ENCODE data around the gene TRIM27.

DNA sequence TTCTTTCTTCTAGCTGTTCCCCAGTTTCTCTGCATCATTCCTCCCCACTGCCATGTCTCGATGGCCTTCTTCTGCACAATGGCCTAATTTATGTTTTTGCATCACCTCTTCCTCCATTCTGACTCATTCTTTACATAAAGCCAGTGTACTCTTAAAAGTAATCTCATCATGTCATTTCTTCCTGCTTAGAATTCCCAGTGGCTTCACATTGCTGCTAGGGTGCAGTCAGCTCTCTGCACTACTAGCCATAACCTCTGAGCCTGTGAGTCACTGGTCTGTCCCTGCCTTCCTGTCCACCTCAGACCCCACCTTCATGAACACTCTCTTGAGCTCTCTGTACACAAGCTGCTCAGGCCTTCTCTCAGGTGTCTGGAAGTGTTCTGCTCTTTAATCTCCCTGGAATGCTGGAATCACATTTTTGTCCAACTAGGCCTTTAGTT, 24.1 kb upstream of the TRIM27 start:
- no peak for TF ChIP-seq TAF1 (IDR thresholded peaks at IDR 0.05; ENCODE audit: borderline replicate concordance, insufficient read depth, low read length)
- TF ChIP-seq POLR2AphosphoS5 (IDR thresholded peaks at IDR 0.05; ENCODE audit: low read depth, low read length) = no peak
- TF ChIP-seq, protein P1, sequence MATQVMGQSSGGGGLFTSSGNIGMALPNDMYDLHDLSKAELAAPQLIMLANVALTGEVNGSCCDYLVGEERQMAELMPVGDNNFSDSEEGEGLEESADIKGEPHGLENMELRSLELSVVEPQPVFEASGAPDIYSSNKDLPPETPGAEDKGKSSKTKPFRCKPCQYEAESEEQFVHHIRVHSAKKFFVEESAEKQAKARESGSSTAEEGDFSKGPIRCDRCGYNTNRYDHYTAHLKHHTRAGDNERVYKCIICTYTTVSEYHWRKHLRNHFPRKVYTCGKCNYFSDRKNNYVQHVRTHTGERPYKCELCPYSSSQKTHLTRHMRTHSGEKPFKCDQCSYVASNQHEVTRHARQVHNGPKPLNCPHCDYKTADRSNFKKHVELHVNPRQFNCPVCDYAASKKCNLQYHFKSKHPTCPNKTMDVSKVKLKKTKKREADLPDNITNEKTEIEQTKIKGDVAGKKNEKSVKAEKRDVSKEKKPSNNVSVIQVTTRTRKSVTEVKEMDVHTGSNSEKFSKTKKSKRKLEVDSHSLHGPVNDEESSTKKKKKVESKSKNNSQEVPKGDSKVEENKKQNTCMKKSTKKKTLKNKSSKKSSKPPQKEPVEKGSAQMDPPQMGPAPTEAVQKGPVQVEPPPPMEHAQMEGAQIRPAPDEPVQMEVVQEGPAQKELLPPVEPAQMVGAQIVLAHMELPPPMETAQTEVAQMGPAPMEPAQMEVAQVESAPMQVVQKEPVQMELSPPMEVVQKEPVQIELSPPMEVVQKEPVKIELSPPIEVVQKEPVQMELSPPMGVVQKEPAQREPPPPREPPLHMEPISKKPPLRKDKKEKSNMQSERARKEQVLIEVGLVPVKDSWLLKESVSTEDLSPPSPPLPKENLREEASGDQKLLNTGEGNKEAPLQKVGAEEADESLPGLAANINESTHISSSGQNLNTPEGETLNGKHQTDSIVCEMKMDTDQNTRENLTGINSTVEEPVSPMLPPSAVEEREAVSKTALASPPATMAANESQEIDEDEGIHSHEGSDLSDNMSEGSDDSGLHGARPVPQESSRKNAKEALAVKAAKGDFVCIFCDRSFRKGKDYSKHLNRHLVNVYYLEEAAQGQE (IDR thresholded peaks at IDR 0.05; ENCODE audit: insufficient read depth in 1 of 2, low read depth in 2 of 2, low read length in 2 of 2) = no peak
- TF ChIP-seq SIN3A (IDR thresholded peaks at IDR 0.05; ENCODE audit: borderline replicate concordance, insufficient read depth, low read length) = no peak
